ENCODE results near the gene MYLK2.
A peak's percentile ranks its signal among the peaks of the same experiment; 100 is the strongest.

The MYLK2 gene

GRCh38 chr20:31869942-31870725 lies 51.0 kb downstream of the MYLK2 start, which contains the start of the genes DUSP15 and TTLL9:
DUSP15 (minus strand) TSS chr20:31870527; CDS start chr20:31870337, 190 bp downstream.
TTLL9 (plus strand) TSS chr20:31870634; CDS start chr20:31871127, 493 bp downstream.
- Histone ChIP-seq H3K4me2 (ENCODE audit: low read depth, low read length, poor library complexity, severe bottlenecking) (peak within 1 kb of the TSS; percentile 68), H3K27me3 (ENCODE audit: insufficient read depth, low read length, poor library complexity, severe bottlenecking) (peaks cover 9% of the 10 kb centered on the region), H3K9ac (ENCODE audit: low read depth, low read length, poor library complexity, severe bottlenecking) (peak within 1 kb of the TSS; percentile 66), H3K9me3 (ENCODE audit: insufficient read depth, low read depth, low read length) (no peaks in the 10 kb centered on the region), H3K79me2 (ENCODE audit: insufficient read depth, low read length) (no peaks in the 10 kb centered on the region), H3K4me1 (ENCODE audit: insufficient read depth, low read length, poor library complexity, severe bottlenecking) (peaks cover 11% of the 10 kb centered on the region), H4K20me1 (ENCODE audit: insufficient read depth, low read length, poor library complexity, severe bottlenecking) (no peaks in the 10 kb centered on the region), H3K4me3 (ENCODE audit: low read length, poor library complexity, severe bottlenecking) (peak within 1 kb of the TSS; percentile 69), H3K9me2 (replicated peaks; ENCODE audit: low read depth, low read length) (no peaks in the 10 kb centered on the region), H3K36me3 (ENCODE audit: insufficient read depth, low read length) (no peaks in the 10 kb centered on the region), H2AFZ (ENCODE audit: low read length) (peak within 1 kb of the TSS; percentile 87), H3F3A (ENCODE audit: low read depth) (no peaks in the 10 kb centered on the region)
- TF ChIP-seq CTCF (conservative IDR thresholded peaks at IDR 0.05; ENCODE audit: low read length) (no peak), EZH2phosphoT487 (IDR thresholded peaks at IDR 0.05; ENCODE audit: borderline replicate concordance) (no peak)

- Histone ChIP-seq H3K9me2 (replicated peaks; ENCODE audit: low read depth, low read length) (no peaks in the 10 kb centered on the region), H3F3A (ENCODE audit: low read depth) (no peaks in the 10 kb centered on the region), H3K27me3 (ENCODE audit: insufficient read depth, low read length, poor library complexity, severe bottlenecking) (peaks cover 9% of the 10 kb centered on the region), H3K36me3 (ENCODE audit: insufficient read depth, low read length) (no peaks in the 10 kb centered on the region), H3K9me3 (ENCODE audit: insufficient read depth, low read depth, low read length) (no peaks in the 10 kb centered on the region), H3K79me2 (ENCODE audit: insufficient read depth, low read length) (no peaks in the 10 kb centered on the region), H3K9ac (ENCODE audit: low read depth, low read length, poor library complexity, severe bottlenecking) (peak overlapping the region; percentile 66), H3K4me2 (ENCODE audit: low read depth, low read length, poor library complexity, severe bottlenecking) (peak overlapping the region; percentile 68), H4K20me1 (ENCODE audit: insufficient read depth, low read length, poor library complexity, severe bottlenecking) (no peaks in the 10 kb centered on the region), H3K4me3 (ENCODE audit: low read length, poor library complexity, severe bottlenecking) (peak overlapping the region; percentile 69), H3K4me1 (ENCODE audit: insufficient read depth, low read length, poor library complexity, severe bottlenecking) (peaks cover 11% of the 10 kb centered on the region), H2AFZ (ENCODE audit: low read length) (peak overlapping the region; percentile 87)
- TF ChIP-seq EZH2phosphoT487 (IDR thresholded peaks at IDR 0.05; ENCODE audit: borderline replicate concordance) (no peak), CTCF (conservative IDR thresholded peaks at IDR 0.05; ENCODE audit: low read length) (no peak)
Observed at GRCh38 chr20:31870726-31871617, 51.8 kb downstream of the MYLK2 start.

GRCh38 chr20:31871618-31871954 lies 52.4 kb downstream of the MYLK2 start:
- Histone ChIP-seq H2AFZ (ENCODE audit: low read length) (no peak overlapping the region), H3K4me2 (ENCODE audit: low read depth, low read length, poor library complexity, severe bottlenecking) (no peak overlapping the region), H3K9me2 (replicated peaks; ENCODE audit: low read depth, low read length) (no peaks in the 10 kb centered on the region), H3K4me3 (ENCODE audit: low read length, poor library complexity, severe bottlenecking) (no peak overlapping the region), H4K20me1 (ENCODE audit: insufficient read depth, low read length, poor library complexity, severe bottlenecking) (no peaks in the 10 kb centered on the region), H3K4me1 (ENCODE audit: insufficient read depth, low read length, poor library complexity, severe bottlenecking) (peaks cover 11% of the 10 kb centered on the region), H3K36me3 (ENCODE audit: insufficient read depth, low read length) (no peaks in the 10 kb centered on the region), H3K9ac (ENCODE audit: low read depth, low read length, poor library complexity, severe bottlenecking) (no peak overlapping the region), H3K79me2 (ENCODE audit: insufficient read depth, low read length) (no peaks in the 10 kb centered on the region), H3K9me3 (ENCODE audit: insufficient read depth, low read depth, low read length) (no peaks in the 10 kb centered on the region), H3F3A (ENCODE audit: low read depth) (no peaks in the 10 kb centered on the region), H3K27me3 (ENCODE audit: insufficient read depth, low read length, poor library complexity, severe bottlenecking) (peaks cover 9% of the 10 kb centered on the region)
- TF ChIP-seq EZH2phosphoT487 (IDR thresholded peaks at IDR 0.05; ENCODE audit: borderline replicate concordance) = no peak
- TF ChIP-seq CTCF (conservative IDR thresholded peaks at IDR 0.05; ENCODE audit: low read length) = no peak
